ENCODE measurements around the gene MAMDC4. TPM values are rescaled to one million over a fixed set of nuclear protein-coding genes. Genes with fewer than 3 reads are reported as not detected.
A peak's percentile ranks its signal among the peaks of the same experiment; 100 is the strongest.
"Not testable (repeated sequence)": the region's sequence is repeated elsewhere in the genome, so short reads cannot be mapped to it uniquely, and the experiment has no call there.

MAMDC4 gene
- 3.2 TPM for total RNA-seq

DNA sequence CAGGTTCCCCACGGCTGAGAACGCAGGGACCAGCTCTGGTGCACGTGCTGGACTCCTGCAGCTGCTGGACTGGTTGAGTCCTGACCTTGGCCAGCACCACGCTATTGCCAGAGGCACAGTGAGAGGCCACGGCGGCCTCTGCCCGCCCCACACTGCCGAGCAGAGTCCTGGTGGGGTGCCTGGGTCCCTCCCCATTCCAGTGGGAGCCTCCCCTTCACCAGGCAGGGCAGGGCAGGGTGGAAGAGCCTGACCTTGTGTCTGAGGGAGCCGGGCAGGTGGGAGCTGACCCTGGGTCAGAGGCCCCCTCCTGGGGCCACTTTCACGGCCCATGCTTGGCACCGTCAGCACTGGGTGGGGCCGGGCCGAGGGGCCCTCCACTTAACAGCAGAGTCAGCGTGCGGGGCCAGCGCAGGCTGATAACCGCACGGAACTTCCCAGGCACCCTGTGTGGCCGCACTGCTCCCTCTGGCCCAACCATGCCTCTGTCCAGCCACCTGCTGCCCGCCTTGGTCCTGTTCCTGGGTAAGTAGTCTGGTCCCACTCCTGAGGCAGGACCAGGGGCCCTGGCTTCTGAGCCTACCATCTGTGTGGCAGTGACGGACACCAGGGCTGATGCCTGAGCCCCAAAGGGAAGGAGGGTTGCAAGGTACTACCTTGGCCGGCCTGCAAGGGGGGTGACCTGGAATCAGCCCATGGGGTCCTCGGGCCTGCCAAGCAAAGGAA, at the start of gene MAMDC4:
MAMDC4 (plus strand) TSS at position 406 of the 723 bp plus-strand sequence; CDS start at position 477, 71 bp downstream.
- no peak within 1 kb of the TSS for H3K27ac ChIP-seq
- H3K36me3 ChIP-seq: no peaks in the 10 kb centered on the region
- no peaks in the 10 kb centered on the region for H3K9me3 ChIP-seq
- no peak within 1 kb of the TSS for H3K4me3 ChIP-seq
- no peak for DNase-seq (ENCODE audit: extremely low spot score in 2 of 2)
- intact Hi-C loops (cut with DNase I): no loop called here
- H3K27me3 ChIP-seq: no peaks in the 10 kb centered on the region
- TF ChIP-seq POLR2AphosphoS5 (IDR thresholded peaks at IDR 0.05; ENCODE audit: insufficient read depth in 1 of 2, low read depth in 1 of 2): no peak
- no peak for TF ChIP-seq CTCF (IDR thresholded peaks at IDR 0.05)
- no peak for TF ChIP-seq POLR2A (IDR thresholded peaks at IDR 0.05)
- peaks cover 29% of the 10 kb centered on the region for H3K4me1 ChIP-seq

DNA sequence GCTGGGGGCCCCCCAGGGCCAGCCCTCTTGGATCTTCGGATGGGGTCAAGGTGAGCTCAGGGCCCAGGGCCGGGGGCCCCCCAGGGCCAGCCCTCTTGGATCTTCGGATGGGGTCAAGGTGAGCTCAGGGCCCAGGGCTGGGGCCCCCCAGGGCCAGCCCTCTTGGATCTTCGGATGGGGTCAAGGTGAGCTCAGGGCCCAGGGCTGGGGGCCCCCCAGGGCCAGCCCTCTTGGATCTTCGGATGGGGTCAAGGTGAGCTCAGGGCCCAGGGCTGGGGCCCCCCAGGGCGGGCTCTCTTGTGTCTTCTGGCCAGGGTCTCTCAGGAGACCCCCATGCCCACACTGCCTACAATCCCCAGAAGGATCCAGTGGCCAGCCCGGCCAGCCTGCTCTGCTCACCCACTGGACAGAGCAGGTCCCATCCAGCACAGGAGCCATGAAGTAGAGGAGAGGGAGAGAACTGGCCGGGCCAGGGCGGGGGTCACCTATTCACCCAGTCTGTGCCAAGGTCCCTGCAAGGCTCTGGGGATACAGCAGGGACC, 49.1 kb upstream of the MAMDC4 start:
- H3K36me3 ChIP-seq; DNase-seq (ENCODE audit: extremely low spot score in 2 of 2); intact Hi-C loops (cut with DNase I); H3K4me3 ChIP-seq; H3K27ac ChIP-seq; H3K27me3 ChIP-seq; H3K9me3 ChIP-seq: not testable (repeated sequence)
- H3K4me1 ChIP-seq: peaks cover 45% of the 10 kb centered on the region

- Histone ChIP-seq H3K27me3 (no peaks in the 10 kb centered on the region), H3K36me3 (no peaks in the 10 kb centered on the region), H3K4me1 (peaks cover 46% of the 10 kb centered on the region), H3K9me3 (no peaks in the 10 kb centered on the region), H3K4me3 (no peak overlapping the region), H3K27ac (no peak overlapping the region)
- intact Hi-C loops (cut with DNase I): no loop called here
- DNase-seq (ENCODE audit: extremely low spot score in 2 of 2): peak in 1 of 2 donors; percentile 82
- TF ChIP-seq POLR2A (IDR thresholded peaks at IDR 0.05) (no peak), CTCF (IDR thresholded peaks at IDR 0.05) (no peak), POLR2AphosphoS5 (IDR thresholded peaks at IDR 0.05; ENCODE audit: insufficient read depth in 1 of 2, low read depth in 1 of 2) (no peak)
Observed at GRCh38 chr9:136803551-136804508, 48.3 kb upstream of the MAMDC4 start.

- DNase-seq (ENCODE audit: extremely low spot score in 2 of 2): peak in 1 of 2 donors; percentile 83
- Histone ChIP-seq H3K36me3 (no peaks in the 10 kb centered on the region), H3K27me3 (no peaks in the 10 kb centered on the region), H3K27ac (no peak overlapping the region), H3K4me3 (no peak overlapping the region), H3K9me3 (no peaks in the 10 kb centered on the region), H3K4me1 (peaks cover 46% of the 10 kb centered on the region)
- intact Hi-C loops (cut with DNase I): no loop called here
- TF ChIP-seq POLR2A (IDR thresholded peaks at IDR 0.05) (no peak), CTCF (IDR thresholded peaks at IDR 0.05) (no peak), POLR2AphosphoS5 (IDR thresholded peaks at IDR 0.05; ENCODE audit: insufficient read depth in 1 of 2, low read depth in 1 of 2) (no peak)
Observed at GRCh38 chr9:136804509-136805206, 47.5 kb upstream of the MAMDC4 start.

DNA sequence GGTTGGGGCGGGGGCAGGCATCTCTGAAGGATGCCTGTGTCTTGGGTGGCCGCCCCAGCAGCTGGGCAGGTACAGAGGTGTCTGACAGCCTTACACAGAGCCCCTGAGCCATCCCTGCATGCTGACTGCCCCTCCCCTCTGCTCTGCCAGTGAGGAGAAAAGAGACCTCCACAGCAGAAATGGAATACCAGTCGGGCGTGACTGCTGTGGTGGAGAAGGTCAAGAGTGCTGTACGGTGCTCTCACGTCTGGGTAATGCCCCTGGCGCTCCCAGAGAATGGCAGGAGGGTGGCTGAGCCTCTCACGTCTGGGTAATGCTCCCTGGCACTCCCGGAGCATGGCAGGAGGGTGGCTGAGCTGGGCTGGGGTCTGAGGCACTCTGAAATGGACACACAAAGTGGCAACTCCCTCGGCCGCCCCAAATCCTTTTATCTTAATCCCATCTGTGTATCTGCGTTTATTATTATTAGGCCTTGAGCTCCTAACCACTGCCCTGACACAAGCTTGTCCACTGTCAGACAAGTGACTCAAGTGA, 46.9 kb upstream of the MAMDC4 start:
- Histone ChIP-seq H3K27me3 (no peaks in the 10 kb centered on the region), H3K4me3 (no peak overlapping the region), H3K27ac (no peak overlapping the region), H3K4me1 (peaks cover 46% of the 10 kb centered on the region), H3K36me3 (no peaks in the 10 kb centered on the region), H3K9me3 (no peaks in the 10 kb centered on the region)
- intact Hi-C loops (cut with DNase I): no loop called here
- peak in 1 of 2 donors; percentile 70 for DNase-seq (ENCODE audit: extremely low spot score in 2 of 2)
- TF ChIP-seq POLR2A (IDR thresholded peaks at IDR 0.05) (no peak), POLR2AphosphoS5 (IDR thresholded peaks at IDR 0.05; ENCODE audit: insufficient read depth in 1 of 2, low read depth in 1 of 2) (no peak), CTCF (IDR thresholded peaks at IDR 0.05) (no peak)
